Measurements from ENCODE around the gene ZSCAN5A. TPM values are rescaled to one million over a fixed set of nuclear protein-coding genes. Genes with fewer than 3 reads are reported as not detected.

The ZSCAN5A gene
- total and polyA plus RNA-seq, 8 donors = 4.4 to 8.1 (median 5.5) TPM

- Histone ChIP-seq H3K27me3 (no peaks in the 10 kb centered on the region), H3K4me3 (no peak overlapping the region), H3K9me3 (no peaks in the 10 kb centered on the region), H3K36me3 (no peaks in the 10 kb centered on the region), H3K4me1 (no peaks in the 10 kb centered on the region), H3K27ac (no peak overlapping the region)
- DNase-seq (no peak), ATAC-seq (peak in 1 of 4 donors; percentile 44), FAIRE-seq (no peak)
- intact Hi-C loops (cut with DNase I) = no loop called here
- WGBS, 2 donors = 94 to 96% methylated on average over 21 to 22 of the region's 22 CpGs
- TF ChIP-seq, protein P1, sequence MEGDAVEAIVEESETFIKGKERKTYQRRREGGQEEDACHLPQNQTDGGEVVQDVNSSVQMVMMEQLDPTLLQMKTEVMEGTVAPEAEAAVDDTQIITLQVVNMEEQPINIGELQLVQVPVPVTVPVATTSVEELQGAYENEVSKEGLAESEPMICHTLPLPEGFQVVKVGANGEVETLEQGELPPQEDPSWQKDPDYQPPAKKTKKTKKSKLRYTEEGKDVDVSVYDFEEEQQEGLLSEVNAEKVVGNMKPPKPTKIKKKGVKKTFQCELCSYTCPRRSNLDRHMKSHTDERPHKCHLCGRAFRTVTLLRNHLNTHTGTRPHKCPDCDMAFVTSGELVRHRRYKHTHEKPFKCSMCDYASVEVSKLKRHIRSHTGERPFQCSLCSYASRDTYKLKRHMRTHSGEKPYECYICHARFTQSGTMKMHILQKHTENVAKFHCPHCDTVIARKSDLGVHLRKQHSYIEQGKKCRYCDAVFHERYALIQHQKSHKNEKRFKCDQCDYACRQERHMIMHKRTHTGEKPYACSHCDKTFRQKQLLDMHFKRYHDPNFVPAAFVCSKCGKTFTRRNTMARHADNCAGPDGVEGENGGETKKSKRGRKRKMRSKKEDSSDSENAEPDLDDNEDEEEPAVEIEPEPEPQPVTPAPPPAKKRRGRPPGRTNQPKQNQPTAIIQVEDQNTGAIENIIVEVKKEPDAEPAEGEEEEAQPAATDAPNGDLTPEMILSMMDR (IDR thresholded peaks at IDR 0.05) = no peak
Observed at GRCh38 chr19:56295531-56296455, 18.8 kb downstream of the ZSCAN5A start.

GRCh38 chr19:56294549-56294948 is 20.1 kb downstream of the ZSCAN5A start:
- H3K27me3 ChIP-seq = no peaks in the 10 kb centered on the region
- intact Hi-C loops (cut with DNase I) = no loop called here
- H3K27ac ChIP-seq = no peak overlapping the region
- TF ChIP-seq, protein P1 (IDR thresholded peaks at IDR 0.05) = no peak
- FAIRE-seq (no peak), DNase-seq (no peak), ATAC-seq (no peak)
- no peaks in the 10 kb centered on the region for H3K9me3 ChIP-seq
- H3K4me1 ChIP-seq = no peaks in the 10 kb centered on the region
- no peak overlapping the region for H3K4me3 ChIP-seq
- H3K36me3 ChIP-seq = no peaks in the 10 kb centered on the region
- WGBS, 2 donors = 83 to 87% methylated on average over 4 of the region's 4 CpGs

DNA sequence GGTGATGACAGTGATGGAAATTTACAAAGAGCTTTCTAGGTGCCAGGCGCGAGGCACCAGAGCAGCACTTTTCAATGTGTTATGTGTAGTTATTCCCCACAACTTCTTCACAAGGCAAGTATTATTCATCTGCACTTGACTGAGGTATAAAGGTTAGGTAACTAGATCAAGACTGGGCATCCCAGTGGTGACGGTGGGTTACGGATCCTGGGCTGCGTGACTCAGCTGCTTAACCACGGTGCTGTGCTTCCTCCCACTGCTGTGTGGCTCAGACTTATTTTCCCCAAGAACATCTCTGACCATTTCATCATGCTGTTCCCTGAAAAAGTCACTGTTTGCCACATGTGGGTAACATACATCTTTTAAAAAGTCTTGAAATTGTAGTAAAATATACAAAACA is 22.8 kb downstream of the ZSCAN5A start:
- TF ChIP-seq, protein P1 (IDR thresholded peaks at IDR 0.05) = no peak
- H3K27ac ChIP-seq = no peak overlapping the region
- no peaks in the 10 kb centered on the region for H3K4me1 ChIP-seq
- ATAC-seq (no peak), DNase-seq (no peak), FAIRE-seq (no peak)
- intact Hi-C loops (cut with DNase I) = no loop called here
- no peaks in the 10 kb centered on the region for H3K9me3 ChIP-seq
- H3K4me3 ChIP-seq = no peak overlapping the region
- WGBS, 2 donors = 94 to 98% methylated on average over 6 of the region's 6 CpGs
- no peaks in the 10 kb centered on the region for H3K27me3 ChIP-seq
- H3K36me3 ChIP-seq = no peaks in the 10 kb centered on the region

- FAIRE-seq (no peak), DNase-seq (no peak), ATAC-seq (no peak)
- H3K27ac ChIP-seq = no peak overlapping the region
- H3K36me3 ChIP-seq = no peaks in the 10 kb centered on the region
- TF ChIP-seq, protein P1 (IDR thresholded peaks at IDR 0.05) = no peak
- no peaks in the 10 kb centered on the region for H3K9me3 ChIP-seq
- no peaks in the 10 kb centered on the region for H3K4me1 ChIP-seq
- no peaks in the 10 kb centered on the region for H3K27me3 ChIP-seq
- intact Hi-C loops (cut with DNase I) = no loop called here
- no peak overlapping the region for H3K4me3 ChIP-seq
Observed at GRCh38 chr19:56290104-56290503, 24.5 kb downstream of the ZSCAN5A start.

DNA sequence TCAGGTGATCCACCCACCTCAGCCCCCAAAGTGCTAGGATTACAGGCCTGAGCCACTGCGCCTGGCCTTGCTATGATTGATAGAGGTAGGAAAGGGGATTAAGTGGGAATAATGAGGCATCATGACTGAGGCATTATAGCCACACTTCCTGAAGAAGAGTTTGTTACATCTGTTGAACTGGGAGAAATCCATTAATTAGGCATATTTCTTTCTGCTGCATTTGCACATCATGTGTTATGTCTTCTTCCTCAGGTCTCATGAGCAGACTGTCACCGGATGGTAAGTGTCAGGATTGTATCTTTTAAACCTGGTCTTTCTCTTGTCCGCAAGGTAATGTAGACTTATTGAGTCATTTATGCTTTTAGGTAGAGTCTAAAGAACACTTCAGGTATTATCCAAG is 29.9 kb downstream of the ZSCAN5A start:
- TF ChIP-seq, protein P1 (IDR thresholded peaks at IDR 0.05) = no peak
- Histone ChIP-seq H3K36me3 (no peaks in the 10 kb centered on the region), H3K9me3 (no peaks in the 10 kb centered on the region), H3K27ac (no peak overlapping the region), H3K4me1 (no peaks in the 10 kb centered on the region), H3K4me3 (no peak overlapping the region), H3K27me3 (no peaks in the 10 kb centered on the region)
- FAIRE-seq = no peak
- 93 to 96% methylated on average over 3 of the region's 3 CpGs for WGBS, 2 donors
- ATAC-seq = no peak
- no peak for DNase-seq
- intact Hi-C loops (cut with DNase I) = no loop called here

Measured in pancreas (tissue), 10 donors.